ENCODE data around the gene NF1.

GRCh38 chr17:31225831-31226230 lies 131.1 kb downstream of the NF1 start:
- no peak for TF ChIP-seq POLR2A (IDR thresholded peaks at IDR 0.05; ENCODE audit: low read depth)
- no peak for TF ChIP-seq CTCF (IDR thresholded peaks at IDR 0.05)
